ENCODE measurements around the gene IL27RA.
A peak's percentile ranks its signal among the peaks of the same experiment; 100 is the strongest.
"Not testable (repeated sequence)": the region's sequence is repeated elsewhere in the genome, so short reads cannot be mapped to it uniquely, and the experiment has no call there.

Gene IL27RA

DNA sequence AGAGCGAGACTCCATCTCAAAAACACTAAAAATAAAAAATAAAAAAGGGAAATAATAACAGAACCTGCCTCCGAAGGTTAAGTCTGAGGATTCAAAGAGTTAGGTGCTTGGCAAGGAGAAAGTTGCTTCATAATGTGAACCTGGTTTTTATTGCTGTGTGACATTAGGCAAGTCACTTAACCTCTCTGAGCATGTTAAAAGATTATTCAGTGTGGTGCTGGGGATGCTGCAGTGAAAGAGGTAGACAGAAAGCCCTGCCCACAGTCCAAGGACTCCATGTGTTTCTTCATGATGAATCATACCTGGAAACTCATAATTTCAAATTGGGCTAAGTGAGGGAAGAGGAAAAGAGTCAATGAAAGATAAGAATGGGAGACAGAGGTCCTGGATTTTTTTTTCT lies 2.4 kb downstream of the IL27RA start:
- in situ Hi-C loops (cut with HindIII; ENCODE audit: low pct_ligation_motif_present, low sequenced_read_pairs), result no loop called here
- Histone ChIP-seq H3K27me3 (replicated peaks) (no peaks in the 10 kb centered on the region), H3K27ac (no peak overlapping the region), H3K36me3 (replicated peaks) (no peaks in the 10 kb centered on the region), H3K4me3 (ENCODE audit: low read depth, low read length) (no peak overlapping the region)
- TF ChIP-seq, protein P1, sequence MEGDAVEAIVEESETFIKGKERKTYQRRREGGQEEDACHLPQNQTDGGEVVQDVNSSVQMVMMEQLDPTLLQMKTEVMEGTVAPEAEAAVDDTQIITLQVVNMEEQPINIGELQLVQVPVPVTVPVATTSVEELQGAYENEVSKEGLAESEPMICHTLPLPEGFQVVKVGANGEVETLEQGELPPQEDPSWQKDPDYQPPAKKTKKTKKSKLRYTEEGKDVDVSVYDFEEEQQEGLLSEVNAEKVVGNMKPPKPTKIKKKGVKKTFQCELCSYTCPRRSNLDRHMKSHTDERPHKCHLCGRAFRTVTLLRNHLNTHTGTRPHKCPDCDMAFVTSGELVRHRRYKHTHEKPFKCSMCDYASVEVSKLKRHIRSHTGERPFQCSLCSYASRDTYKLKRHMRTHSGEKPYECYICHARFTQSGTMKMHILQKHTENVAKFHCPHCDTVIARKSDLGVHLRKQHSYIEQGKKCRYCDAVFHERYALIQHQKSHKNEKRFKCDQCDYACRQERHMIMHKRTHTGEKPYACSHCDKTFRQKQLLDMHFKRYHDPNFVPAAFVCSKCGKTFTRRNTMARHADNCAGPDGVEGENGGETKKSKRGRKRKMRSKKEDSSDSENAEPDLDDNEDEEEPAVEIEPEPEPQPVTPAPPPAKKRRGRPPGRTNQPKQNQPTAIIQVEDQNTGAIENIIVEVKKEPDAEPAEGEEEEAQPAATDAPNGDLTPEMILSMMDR (IDR thresholded peaks at IDR 0.05; ENCODE audit: low read depth, low read length, missing control alignments), result no peak
- no peak for DNase-seq

DNA sequence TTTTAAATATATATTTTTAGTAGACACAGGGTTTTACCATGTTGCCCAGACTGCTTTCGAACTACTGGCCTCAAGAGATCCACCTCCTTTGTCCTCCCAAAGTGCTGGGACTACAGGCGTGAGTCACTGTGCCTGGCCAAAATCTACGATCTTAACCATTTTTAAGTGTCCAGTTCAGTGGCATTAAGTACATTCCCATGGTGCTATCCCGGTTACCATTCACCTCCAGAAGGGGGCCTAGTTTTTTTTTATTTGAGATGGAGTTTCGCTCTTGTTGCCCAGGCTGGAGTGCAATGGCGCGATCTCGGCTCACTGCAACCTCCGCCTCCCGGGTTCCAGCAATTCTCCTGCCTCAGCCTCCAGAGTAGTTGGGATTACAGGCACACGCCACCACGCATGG lies 3.6 kb downstream of the IL27RA start:
- H3K27ac ChIP-seq; H3K4me3 ChIP-seq (ENCODE audit: low read depth, low read length); H3K36me3 ChIP-seq (replicated peaks); H3K27me3 ChIP-seq (replicated peaks); DNase-seq; in situ Hi-C loops (cut with HindIII; ENCODE audit: low pct_ligation_motif_present, low sequenced_read_pairs): not testable (repeated sequence)
- TF ChIP-seq, protein P1 (IDR thresholded peaks at IDR 0.05; ENCODE audit: low read depth, low read length, missing control alignments), result peak; percentile 5

DNA sequence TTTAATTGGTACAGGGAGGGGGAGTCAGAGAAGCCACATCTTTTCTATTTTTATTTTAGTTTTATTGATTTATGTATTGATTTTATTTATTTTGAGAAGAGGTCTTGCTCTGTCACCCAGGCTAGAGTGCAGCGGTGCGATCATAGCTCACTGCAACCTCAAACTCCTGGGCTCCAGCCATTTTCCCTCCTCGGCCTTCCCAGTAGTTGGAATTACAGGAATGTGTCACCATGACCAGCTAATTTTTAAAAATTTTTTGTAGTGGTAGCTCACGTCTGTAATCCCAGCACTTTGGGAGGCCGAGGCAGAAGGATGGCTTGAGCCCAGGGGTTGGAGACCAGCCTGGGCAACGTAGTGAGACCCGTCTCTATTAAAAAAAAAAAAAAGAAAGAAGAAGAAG lies 4.1 kb downstream of the IL27RA start:
- Histone ChIP-seq H3K4me3 (ENCODE audit: low read depth, low read length) (no peak overlapping the region), H3K27me3 (replicated peaks) (no peaks in the 10 kb centered on the region), H3K36me3 (replicated peaks) (no peaks in the 10 kb centered on the region), H3K27ac (no peak overlapping the region)
- in situ Hi-C loops (cut with HindIII; ENCODE audit: low pct_ligation_motif_present, low sequenced_read_pairs), result no loop called here
- peak; percentile 13 for DNase-seq
- TF ChIP-seq, protein P1 (IDR thresholded peaks at IDR 0.05; ENCODE audit: low read depth, low read length, missing control alignments), result no peak

DNA sequence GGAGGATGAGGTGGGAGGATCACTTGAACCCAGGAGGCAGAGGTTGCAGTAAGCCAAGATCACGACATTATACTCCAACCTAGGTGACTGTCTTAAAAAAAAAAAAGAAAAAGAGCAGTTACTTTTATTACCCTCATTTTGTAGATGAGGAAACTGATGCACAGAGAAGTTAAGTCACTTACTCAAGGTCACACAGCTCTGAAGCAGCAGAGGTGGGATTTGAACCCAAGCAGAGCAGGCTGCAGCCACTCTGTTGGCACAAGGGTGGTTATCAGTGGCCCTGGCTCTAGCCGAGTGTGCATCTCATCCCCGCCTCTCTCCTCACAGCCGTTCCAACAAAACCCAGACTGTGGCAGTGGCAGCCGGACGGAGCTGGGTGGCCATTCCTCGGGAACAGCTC lies 7.6 kb downstream of the IL27RA start:
- Histone ChIP-seq H3K4me3 (ENCODE audit: low read depth, low read length) (no peak overlapping the region), H3K27ac (no peak overlapping the region), H3K36me3 (replicated peaks) (no peaks in the 10 kb centered on the region), H3K27me3 (replicated peaks) (no peaks in the 10 kb centered on the region)
- TF ChIP-seq, protein P1 (IDR thresholded peaks at IDR 0.05; ENCODE audit: low read depth, low read length, missing control alignments), result no peak
- no peak for DNase-seq
- in situ Hi-C loops (cut with HindIII; ENCODE audit: low pct_ligation_motif_present, low sequenced_read_pairs), result no loop called here

DNA sequence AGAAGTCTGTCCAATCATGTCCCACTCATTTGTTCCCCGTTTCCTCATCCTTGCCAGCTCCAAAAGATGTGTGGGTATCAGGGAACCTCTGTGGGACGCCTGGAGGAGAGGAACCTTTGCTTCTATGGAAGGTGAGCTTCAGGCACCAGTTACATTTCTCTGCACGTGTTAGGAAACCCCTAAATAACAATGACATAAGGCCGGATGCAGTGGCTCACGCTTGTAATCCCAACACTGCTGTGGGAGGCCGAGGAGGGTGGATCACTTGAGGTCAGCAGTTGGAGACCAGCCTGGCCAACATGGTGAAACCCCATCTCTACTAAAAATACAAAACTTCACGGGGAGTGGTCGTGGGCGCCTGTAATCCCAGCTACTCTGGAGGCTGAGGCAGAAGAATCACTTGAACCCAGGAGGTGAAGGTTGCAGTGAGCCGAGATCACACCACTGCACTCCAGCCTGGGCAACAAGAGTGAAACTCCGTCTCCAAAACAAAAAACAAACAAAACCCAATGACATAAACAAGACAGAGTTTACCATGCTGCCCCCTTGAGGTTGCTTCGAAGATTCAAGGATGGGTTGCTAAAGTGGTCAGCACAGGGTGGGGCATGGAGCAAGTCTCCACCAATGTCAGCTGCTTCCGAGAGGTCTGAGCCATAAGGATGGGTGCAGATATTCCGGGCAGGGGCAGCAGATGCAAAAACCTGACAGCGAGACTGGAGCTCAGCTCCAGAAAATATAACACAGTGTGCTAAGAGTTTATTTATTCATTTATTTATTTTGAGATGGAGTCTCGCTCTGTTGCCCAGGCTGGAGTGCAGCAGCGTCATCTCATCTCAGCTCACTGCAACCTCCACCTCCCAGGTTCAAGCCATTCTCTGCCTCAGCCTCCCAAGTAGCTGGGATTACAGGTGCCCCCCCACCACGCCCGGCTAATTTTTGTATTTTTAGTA lies 11.4 kb downstream of the IL27RA start:
- H3K27ac ChIP-seq; H3K4me3 ChIP-seq (ENCODE audit: low read depth, low read length); in situ Hi-C loops (cut with HindIII; ENCODE audit: low pct_ligation_motif_present, low sequenced_read_pairs); H3K27me3 ChIP-seq (replicated peaks); H3K36me3 ChIP-seq (replicated peaks): not testable (repeated sequence)
- peak; percentile 65 for DNase-seq
- TF ChIP-seq, protein P1 (IDR thresholded peaks at IDR 0.05; ENCODE audit: low read depth, low read length, missing control alignments), result peak; percentile 71

DNA sequence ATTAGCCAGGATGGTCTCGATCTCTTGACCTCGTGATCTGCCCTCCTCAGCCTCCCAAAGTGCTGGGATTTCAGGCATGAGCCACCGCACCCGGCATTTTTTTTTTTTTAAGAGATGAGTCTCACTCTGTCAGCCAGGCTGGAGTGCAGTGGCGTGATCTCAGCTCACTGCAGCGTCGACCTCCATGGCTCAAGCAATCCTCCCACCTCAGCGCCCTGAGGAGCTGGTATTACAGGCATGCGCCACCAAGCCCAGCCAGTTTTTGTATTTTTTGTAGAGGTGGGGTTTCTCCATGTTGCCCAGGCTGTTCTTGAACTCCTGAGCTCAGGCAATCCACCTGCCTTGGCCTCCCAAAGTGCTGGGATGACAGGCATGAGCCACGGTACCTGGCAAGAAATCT lies 16.3 kb downstream of the IL27RA start:
- DNase-seq; H3K27ac ChIP-seq; in situ Hi-C loops (cut with HindIII; ENCODE audit: low pct_ligation_motif_present, low sequenced_read_pairs); H3K27me3 ChIP-seq (replicated peaks); H3K4me3 ChIP-seq (ENCODE audit: low read depth, low read length); H3K36me3 ChIP-seq (replicated peaks): not testable (repeated sequence)

Measured in brain microvascular endothelial cell (primary cell).